WTC11 (cell line): Measurements from ENCODE around the gene ZDHHC7. TPM values are rescaled to one million over a fixed set of nuclear protein-coding genes. Genes with fewer than 3 reads are reported as not detected.

Source experiments
- ATAC-seq: fragments of 200-7000 bp; cut with Tn5 transposase; 2 replicates; pipeline ENCODE4 v1.10.0; 2021; ENCODE audit warnings: mild to moderate bottlenecking, moderate library complexity
- CTCF ChIA-PET: fragments of 300-600 bp; sonication (Branson Sonifier 250); formaldehyde crosslinking; loops from one replicate; lab custom pipeline; 2021; ENCODE audit warnings: antibody characterized with exemption; lab: Charles Lee
- POLR2A ChIA-PET: fragments of 350-600 bp; sonication (Branson Sonifier 250); formaldehyde crosslinking; loops from one replicate; lab custom pipeline; 2021; ENCODE audit warnings: antibody characterized with exemption; lab: Charles Lee
- DNase-seq: peaks from one replicate; pipeline ENCODE4 v3.0.0; 2021; ENCODE audit warnings: low spot score
- H3K27ac Mint-ChIP-seq: 2 replicates; pipeline ENCODE4 v1.8.0; 2021; ENCODE audit warnings: mixed read lengths
- H3K27me3 Mint-ChIP-seq: 2 replicates; pipeline ENCODE4 v1.8.0; 2021; ENCODE audit warnings: low read depth, mild to moderate bottlenecking, moderate library complexity, mixed read lengths
- H3K36me3 Mint-ChIP-seq: 2 replicates; pipeline ENCODE4 v1.8.0; 2021; ENCODE audit warnings: mixed read lengths
- H3K4me1 Mint-ChIP-seq: 2 replicates; pipeline ENCODE4 v1.8.0; 2022; ENCODE audit warnings: mixed read lengths
- H3K4me3 Mint-ChIP-seq: 2 replicates; pipeline ENCODE4 v1.8.0; 2021; ENCODE audit warnings: mild to moderate bottlenecking, moderate library complexity, mixed read lengths
- H3K9me3 Mint-ChIP-seq: 2 replicates; pipeline ENCODE4 v1.8.0; 2021; ENCODE audit warnings: mixed read lengths
- ATF1 ChIP-seq: sonication (generic); formaldehyde crosslinking; IDR thresholded peaks from 2 replicates; pipeline ENCODE4 v1.8.1; 2023; ENCODE audit warnings: mild to moderate bottlenecking, moderate library complexity, missing genetic modification reagents
- GABPB1 ChIP-seq: sonication (generic); formaldehyde crosslinking; IDR thresholded peaks from 2 replicates; pipeline ENCODE4 v1.8.1; 2023; ENCODE audit warnings: mild to moderate bottlenecking, missing genetic modification reagents
- MYBL2 ChIP-seq: sonication (generic); formaldehyde crosslinking; IDR thresholded peaks from 2 replicates; pipeline ENCODE4 v1.8.1; 2023; ENCODE audit warnings: mild to moderate bottlenecking, moderate library complexity, missing genetic modification reagents
- RELA ChIP-seq: sonication (generic); formaldehyde crosslinking; IDR thresholded peaks from 2 replicates; pipeline ENCODE4 v1.8.1; 2022; ENCODE audit warnings: missing genetic modification reagents, mild to moderate bottlenecking, borderline replicate concordance
- RORB ChIP-seq: fragments of 250-450 bp; sonication (Bioruptor Pico); IDR thresholded peaks from 2 replicates; pipeline ENCODE4 v1.9.0; 2021; ENCODE audit warnings: mild to moderate bottlenecking
- ZNF138 ChIP-seq: sonication (generic); formaldehyde crosslinking; conservative IDR thresholded peaks from 2 replicates; pipeline ENCODE4 v1.8.1; 2022; ENCODE audit warnings: mild to moderate bottlenecking, moderate library complexity, missing genetic modification reagents
- ZNF232 ChIP-seq: sonication (generic); formaldehyde crosslinking; IDR thresholded peaks from 2 replicates; pipeline ENCODE4 v1.8.0; 2022; ENCODE audit warnings: mild to moderate bottlenecking, missing genetic modification reagents
- ZNF263 ChIP-seq: sonication (generic); formaldehyde crosslinking; IDR thresholded peaks from 2 replicates; pipeline ENCODE4 v1.8.1; 2022; ENCODE audit warnings: low read depth, mild to moderate bottlenecking, moderate library complexity, missing genetic modification reagents
- ZNF423 ChIP-seq: fragments of 250-450 bp; sonication (Bioruptor Pico); IDR thresholded peaks from 2 replicates; pipeline ENCODE4 v2.1.2; 2022; ENCODE audit warnings: mild to moderate bottlenecking, moderate library complexity
- total RNA-seq: library from RNA; stranded (reverse); gene quantifications from 3 replicates; pipeline ENCODE4 v1.2.3, GENCODE V29; 2021
- TF ChIP-seq, protein P1 (sequence below): sonication (generic); formaldehyde crosslinking; conservative IDR thresholded peaks from 2 replicates; pipeline ENCODE4 v1.8.1; 2022; ENCODE audit warnings: mild to moderate bottlenecking, missing genetic modification reagents
- TF ChIP-seq, protein P2 (sequence below): sonication (generic); formaldehyde crosslinking; IDR thresholded peaks from 2 replicates; pipeline ENCODE4 v1.8.0; 2022; ENCODE audit warnings: missing genetic modification reagents
- TF ChIP-seq, protein P3 (sequence below): sonication (generic); formaldehyde crosslinking; IDR thresholded peaks from 2 replicates; pipeline ENCODE4 v1.8.0; 2023; ENCODE audit warnings: missing genetic modification reagents
- TF ChIP-seq, protein P4 (sequence below): sonication (generic); formaldehyde crosslinking; IDR thresholded peaks from 2 replicates; pipeline ENCODE4 v1.8.1; 2023; ENCODE audit warnings: mild to moderate bottlenecking, missing genetic modification reagents
- TF ChIP-seq, protein P5 (sequence below): sonication (generic); formaldehyde crosslinking; IDR thresholded peaks from 2 replicates; pipeline ENCODE4 v1.8.1; 2022; ENCODE audit warnings: mild to moderate bottlenecking, moderate library complexity, missing genetic modification reagents
- TF ChIP-seq, protein P6 (sequence below): sonication (generic); formaldehyde crosslinking; IDR thresholded peaks from 2 replicates; pipeline ENCODE4 v1.8.1; 2022; ENCODE audit warnings: low read depth, mild to moderate bottlenecking, moderate library complexity, missing genetic modification reagents, borderline replicate concordance

ZDHHC7 gene
- total RNA-seq, 1 experiment from 2014 or later = 38.7 TPM

DNA sequence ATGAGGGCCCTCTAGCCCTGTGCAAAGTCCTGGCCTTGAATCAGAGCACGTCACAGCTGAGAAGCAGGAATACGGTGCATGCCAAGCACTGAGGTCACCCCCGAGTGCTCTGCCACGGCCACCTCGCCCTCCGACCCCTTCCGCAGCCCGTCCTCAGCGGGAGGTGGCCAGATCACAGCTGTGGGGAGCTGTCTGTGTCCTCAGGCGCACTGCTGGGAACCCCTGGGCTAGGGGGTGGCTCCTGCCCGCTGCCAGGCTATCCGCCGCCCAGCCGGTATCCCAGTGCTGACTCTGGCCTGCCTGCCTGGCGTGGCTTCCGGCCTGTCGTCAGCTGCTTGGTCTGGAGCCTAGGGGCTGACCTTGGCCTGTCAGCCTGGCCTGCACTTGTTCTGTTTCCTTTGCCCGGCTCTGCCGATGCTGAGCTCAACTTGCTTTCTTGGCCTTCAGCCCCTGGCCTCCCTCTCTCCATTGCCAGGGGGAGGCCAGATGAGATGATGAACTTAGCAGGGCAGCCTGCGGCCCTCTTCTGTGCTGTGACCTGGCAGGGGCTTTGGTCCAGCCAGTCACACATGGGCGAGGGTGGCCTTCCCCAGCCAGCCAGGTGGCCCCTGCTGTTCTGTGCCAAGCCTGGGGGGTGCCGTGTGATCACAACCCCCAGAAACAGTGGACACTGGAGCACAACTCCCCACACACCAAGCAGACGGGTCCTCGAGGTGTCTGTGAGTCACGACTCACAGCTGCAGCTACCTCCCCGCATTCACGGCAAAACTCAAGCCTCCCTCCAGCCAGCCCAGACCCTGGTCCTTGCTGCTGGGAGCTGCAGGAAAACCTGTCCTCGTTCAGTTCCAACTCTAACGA lies 77.3 kb downstream of the ZDHHC7 start:
- peak overlapping the region; percentile 49; the same call in 1 of the 2 replicates for H3K27ac Mint-ChIP-seq
- ATAC-seq = no peak

DNA sequence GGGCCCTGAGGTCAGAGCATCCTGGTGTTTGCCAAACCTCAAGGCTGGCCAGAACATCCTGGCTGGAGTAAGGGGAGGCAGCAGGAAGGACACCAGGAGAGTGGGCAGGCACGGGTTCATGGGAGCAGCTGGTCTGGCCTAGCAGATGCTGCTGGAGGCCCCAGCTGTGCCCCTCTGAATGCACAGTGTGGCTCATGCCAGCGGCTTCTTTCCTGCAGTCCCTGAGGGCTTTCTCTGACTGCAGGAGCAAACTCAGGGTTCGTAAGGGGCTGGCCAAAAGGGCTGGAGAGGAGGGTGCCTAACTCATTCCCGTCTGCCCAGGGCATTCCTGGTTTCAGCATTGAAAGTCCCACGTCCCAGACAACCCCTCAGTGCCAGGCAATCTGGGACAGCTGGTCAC lies 78.7 kb downstream of the ZDHHC7 start:
- Mint-ChIP-seq H3K36me3 (no peaks in the 10 kb centered on the region), H3K27ac (no peak overlapping the region), H3K4me3 (no peak overlapping the region), H3K27me3 (no peaks in the 10 kb centered on the region), H3K4me1 (no peaks in the 10 kb centered on the region), H3K9me3 (peaks cover 4% of the 10 kb centered on the region)
- DNase-seq = no peak
- ATAC-seq = no peak
- CTCF ChIA-PET = interaction anchor here (1.0 to 4.0 kb wide), 4 partner anchors 7 to 39 kb away, joined by 3 to 30 read pairs (median 8); no protein-coding TSS in a partner anchor
- POLR2A ChIA-PET = interaction anchor here (0.5 kb wide), 1 partner anchor 111 kb away, joined by 3 read pairs; no protein-coding TSS in a partner anchor
- no peak for TF ChIP-seq MYBL2 (CRISPR knock-in tag)
- TF ChIP-seq, protein P1, sequence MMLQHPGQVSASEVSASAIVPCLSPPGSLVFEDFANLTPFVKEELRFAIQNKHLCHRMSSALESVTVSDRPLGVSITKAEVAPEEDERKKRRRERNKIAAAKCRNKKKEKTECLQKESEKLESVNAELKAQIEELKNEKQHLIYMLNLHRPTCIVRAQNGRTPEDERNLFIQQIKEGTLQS (CRISPR knock-in tag) = no peak

More for the DNA sequence above, 77.3 kb downstream of the ZDHHC7 start:
- Mint-ChIP-seq H3K4me3 (no peak overlapping the region), H3K4me1 (no peaks in the 10 kb centered on the region), H3K36me3 (no peaks in the 10 kb centered on the region), H3K9me3 (peaks cover 4% of the 10 kb centered on the region), H3K27me3 (no peaks in the 10 kb centered on the region)
- ChIA-PET CTCF (interaction anchor here (0.5 to 4.0 kb wide), 9 partner anchors 9 to 1012 kb away, joined by 3 to 30 read pairs (median 4); no protein-coding TSS in a partner anchor), POLR2A (interaction anchor here (0.7 kb wide), 1 partner anchor 418 kb away, joined by 3 read pairs; no protein-coding TSS in a partner anchor)
- TF ChIP-seq RORB (no peak), GABPB1 (CRISPR knock-in tag) (peak; percentile 88)
- DNase-seq = no peak

DNA sequence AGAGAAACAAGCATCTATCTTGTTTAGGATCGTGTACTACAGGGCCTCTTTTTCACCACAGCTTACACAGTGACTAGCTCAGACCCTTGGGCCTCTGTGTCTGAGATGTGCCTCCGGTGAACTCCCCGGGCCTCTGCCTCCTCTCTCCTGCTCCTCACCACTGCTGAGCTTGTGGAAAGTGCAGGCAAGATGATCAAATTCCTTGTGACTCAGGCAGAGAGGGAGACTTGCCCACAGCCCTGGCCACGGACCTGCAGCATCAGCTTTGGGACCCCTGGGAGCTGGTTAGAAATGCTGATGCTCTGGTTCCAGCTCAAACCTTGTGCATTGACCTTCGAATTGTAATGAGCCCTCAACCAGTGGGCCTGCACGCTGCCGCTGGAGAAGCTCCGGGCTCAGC lies 79.8 kb downstream of the ZDHHC7 start:
- ChIA-PET POLR2A (interaction anchor here (0.6 kb wide), 1 partner anchor 91 kb away, joined by 3 read pairs; no protein-coding TSS in a partner anchor), CTCF (interaction anchor here (1.7 kb wide), 1 partner anchor 21 kb away, joined by 7 read pairs; no protein-coding TSS in a partner anchor)
- ATAC-seq = no peak
- H3K27ac Mint-ChIP-seq = no peak overlapping the region
- no peak for DNase-seq
- H3K9me3 Mint-ChIP-seq = peaks cover 4% of the 10 kb centered on the region
- H3K36me3 Mint-ChIP-seq = no peaks in the 10 kb centered on the region
- TF ChIP-seq ZNF138 (CRISPR knock-in tag) (no peak), ZNF232 (CRISPR knock-in tag) (no peak), ZNF263 (no peak), ATF1 (no peak), RELA (no peak), ZNF423 (CRISPR knock-in tag) (no peak)
- TF ChIP-seq, protein P2, sequence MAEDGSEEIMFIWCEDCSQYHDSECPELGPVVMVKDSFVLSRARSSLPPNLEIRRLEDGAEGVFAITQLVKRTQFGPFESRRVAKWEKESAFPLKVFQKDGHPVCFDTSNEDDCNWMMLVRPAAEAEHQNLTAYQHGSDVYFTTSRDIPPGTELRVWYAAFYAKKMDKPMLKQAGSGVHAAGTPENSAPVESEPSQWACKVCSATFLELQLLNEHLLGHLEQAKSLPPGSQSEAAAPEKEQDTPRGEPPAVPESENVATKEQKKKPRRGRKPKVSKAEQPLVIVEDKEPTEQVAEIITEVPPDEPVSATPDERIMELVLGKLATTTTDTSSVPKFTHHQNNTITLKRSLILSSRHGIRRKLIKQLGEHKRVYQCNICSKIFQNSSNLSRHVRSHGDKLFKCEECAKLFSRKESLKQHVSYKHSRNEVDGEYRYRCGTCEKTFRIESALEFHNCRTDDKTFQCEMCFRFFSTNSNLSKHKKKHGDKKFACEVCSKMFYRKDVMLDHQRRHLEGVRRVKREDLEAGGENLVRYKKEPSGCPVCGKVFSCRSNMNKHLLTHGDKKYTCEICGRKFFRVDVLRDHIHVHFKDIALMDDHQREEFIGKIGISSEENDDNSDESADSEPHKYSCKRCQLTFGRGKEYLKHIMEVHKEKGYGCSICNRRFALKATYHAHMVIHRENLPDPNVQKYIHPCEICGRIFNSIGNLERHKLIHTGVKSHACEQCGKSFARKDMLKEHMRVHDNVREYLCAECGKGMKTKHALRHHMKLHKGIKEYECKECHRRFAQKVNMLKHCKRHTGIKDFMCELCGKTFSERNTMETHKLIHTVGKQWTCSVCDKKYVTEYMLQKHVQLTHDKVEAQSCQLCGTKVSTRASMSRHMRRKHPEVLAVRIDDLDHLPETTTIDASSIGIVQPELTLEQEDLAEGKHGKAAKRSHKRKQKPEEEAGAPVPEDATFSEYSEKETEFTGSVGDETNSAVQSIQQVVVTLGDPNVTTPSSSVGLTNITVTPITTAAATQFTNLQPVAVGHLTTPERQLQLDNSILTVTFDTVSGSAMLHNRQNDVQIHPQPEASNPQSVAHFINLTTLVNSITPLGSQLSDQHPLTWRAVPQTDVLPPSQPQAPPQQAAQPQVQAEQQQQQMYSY = no peak
- TF ChIP-seq, protein P3, sequence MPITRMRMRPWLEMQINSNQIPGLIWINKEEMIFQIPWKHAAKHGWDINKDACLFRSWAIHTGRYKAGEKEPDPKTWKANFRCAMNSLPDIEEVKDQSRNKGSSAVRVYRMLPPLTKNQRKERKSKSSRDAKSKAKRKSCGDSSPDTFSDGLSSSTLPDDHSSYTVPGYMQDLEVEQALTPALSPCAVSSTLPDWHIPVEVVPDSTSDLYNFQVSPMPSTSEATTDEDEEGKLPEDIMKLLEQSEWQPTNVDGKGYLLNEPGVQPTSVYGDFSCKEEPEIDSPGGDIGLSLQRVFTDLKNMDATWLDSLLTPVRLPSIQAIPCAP = no peak
- TF ChIP-seq, protein P4, sequence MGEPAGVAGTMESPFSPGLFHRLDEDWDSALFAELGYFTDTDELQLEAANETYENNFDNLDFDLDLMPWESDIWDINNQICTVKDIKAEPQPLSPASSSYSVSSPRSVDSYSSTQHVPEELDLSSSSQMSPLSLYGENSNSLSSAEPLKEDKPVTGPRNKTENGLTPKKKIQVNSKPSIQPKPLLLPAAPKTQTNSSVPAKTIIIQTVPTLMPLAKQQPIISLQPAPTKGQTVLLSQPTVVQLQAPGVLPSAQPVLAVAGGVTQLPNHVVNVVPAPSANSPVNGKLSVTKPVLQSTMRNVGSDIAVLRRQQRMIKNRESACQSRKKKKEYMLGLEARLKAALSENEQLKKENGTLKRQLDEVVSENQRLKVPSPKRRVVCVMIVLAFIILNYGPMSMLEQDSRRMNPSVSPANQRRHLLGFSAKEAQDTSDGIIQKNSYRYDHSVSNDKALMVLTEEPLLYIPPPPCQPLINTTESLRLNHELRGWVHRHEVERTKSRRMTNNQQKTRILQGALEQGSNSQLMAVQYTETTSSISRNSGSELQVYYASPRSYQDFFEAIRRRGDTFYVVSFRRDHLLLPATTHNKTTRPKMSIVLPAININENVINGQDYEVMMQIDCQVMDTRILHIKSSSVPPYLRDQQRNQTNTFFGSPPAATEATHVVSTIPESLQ = no peak
- TF ChIP-seq, protein P5, sequence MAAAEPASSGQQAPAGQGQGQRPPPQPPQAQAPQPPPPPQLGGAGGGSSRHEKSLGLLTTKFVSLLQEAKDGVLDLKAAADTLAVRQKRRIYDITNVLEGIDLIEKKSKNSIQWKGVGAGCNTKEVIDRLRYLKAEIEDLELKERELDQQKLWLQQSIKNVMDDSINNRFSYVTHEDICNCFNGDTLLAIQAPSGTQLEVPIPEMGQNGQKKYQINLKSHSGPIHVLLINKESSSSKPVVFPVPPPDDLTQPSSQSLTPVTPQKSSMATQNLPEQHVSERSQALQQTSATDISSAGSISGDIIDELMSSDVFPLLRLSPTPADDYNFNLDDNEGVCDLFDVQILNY (CRISPR knock-in tag) = no peak
- TF ChIP-seq, protein P6, sequence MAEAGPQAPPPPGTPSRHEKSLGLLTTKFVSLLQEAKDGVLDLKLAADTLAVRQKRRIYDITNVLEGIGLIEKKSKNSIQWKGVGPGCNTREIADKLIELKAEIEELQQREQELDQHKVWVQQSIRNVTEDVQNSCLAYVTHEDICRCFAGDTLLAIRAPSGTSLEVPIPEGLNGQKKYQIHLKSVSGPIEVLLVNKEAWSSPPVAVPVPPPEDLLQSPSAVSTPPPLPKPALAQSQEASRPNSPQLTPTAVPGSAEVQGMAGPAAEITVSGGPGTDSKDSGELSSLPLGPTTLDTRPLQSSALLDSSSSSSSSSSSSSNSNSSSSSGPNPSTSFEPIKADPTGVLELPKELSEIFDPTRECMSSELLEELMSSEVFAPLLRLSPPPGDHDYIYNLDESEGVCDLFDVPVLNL = no peak
- H3K27me3 Mint-ChIP-seq = no peaks in the 10 kb centered on the region
- no peak overlapping the region for H3K4me3 Mint-ChIP-seq
- no peaks in the 10 kb centered on the region for H3K4me1 Mint-ChIP-seq
